ENCODE data around the gene CACNG3.

DNA sequence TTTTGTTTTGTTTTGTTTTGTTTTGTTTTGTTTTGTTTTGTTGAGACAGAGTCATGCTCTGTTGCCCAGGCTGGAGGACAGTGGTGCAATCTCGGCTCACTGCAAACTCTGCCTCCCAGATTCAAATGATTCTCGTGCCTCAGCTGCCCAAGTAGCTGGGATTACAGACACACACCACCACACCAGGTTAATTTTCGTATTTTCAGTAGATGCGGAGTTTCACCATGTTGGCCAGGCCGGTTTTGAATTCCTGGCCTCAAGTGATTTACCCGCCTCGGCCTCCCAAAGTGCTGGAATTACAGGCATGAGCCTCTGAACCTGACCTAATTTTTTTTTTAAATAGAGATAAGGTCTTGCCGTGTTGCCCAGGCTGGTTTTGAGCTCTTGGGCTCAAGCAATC lies 46.5 kb downstream of the CACNG3 start:
- no peak for TF ChIP-seq CTCF (conservative IDR thresholded peaks at IDR 0.05; ENCODE audit: low read length)
- TF ChIP-seq EZH2phosphoT487 (IDR thresholded peaks at IDR 0.05; ENCODE audit: borderline replicate concordance), result no peak
